ENCODE results near the gene ZSWIM7.

DNA sequence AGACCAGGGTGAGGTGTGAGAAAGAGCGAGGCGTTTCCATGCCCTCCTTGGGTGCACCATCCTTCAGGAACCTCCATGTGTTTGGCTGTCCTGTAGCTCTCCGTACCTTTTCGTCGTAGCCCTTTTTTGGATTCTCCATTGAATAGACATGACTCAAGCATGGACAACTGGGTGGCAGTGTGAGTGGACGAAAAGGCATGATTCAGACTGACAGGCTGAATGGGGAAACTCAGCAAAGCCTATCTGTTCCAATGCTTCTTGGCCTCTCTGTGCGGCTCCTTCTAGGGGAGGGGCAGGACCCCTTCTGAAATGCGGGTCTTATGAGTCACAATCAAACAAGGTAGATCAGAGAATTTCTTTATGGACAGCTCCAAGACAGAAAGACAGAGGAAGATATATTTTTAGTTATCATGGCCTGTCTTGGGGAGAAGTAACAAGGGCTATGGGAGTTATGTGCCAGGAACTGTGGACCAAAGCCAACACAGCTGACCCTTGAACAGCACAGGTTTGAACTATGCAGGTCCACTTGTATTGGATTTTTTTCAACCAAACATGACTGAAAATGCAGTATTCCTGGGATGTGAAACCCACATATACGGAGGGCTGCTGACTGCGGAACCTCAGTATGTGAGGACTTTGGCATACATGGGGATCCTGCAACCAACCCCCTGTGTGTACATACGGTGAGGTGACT lies 31.7 kb downstream of the ZSWIM7 start:
- no peak for TF ChIP-seq EZH2 (optimal IDR thresholded peaks at IDR 0.05; ENCODE audit: low read depth, low read length)
- TF ChIP-seq, protein P1, sequence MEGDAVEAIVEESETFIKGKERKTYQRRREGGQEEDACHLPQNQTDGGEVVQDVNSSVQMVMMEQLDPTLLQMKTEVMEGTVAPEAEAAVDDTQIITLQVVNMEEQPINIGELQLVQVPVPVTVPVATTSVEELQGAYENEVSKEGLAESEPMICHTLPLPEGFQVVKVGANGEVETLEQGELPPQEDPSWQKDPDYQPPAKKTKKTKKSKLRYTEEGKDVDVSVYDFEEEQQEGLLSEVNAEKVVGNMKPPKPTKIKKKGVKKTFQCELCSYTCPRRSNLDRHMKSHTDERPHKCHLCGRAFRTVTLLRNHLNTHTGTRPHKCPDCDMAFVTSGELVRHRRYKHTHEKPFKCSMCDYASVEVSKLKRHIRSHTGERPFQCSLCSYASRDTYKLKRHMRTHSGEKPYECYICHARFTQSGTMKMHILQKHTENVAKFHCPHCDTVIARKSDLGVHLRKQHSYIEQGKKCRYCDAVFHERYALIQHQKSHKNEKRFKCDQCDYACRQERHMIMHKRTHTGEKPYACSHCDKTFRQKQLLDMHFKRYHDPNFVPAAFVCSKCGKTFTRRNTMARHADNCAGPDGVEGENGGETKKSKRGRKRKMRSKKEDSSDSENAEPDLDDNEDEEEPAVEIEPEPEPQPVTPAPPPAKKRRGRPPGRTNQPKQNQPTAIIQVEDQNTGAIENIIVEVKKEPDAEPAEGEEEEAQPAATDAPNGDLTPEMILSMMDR (IDR thresholded peaks at IDR 0.05; ENCODE audit: low read length) = no peak
- no peak for TF ChIP-seq EZH2phosphoT487 (IDR thresholded peaks at IDR 0.05; ENCODE audit: low read length)

Data from MM.1S (cell line).